HG03280 (cell line): ENCODE data around the gene CDC14A.
A peak's percentile ranks its signal among the peaks of the same experiment; 100 is the strongest.
"Not testable (repeated sequence)": the region's sequence is repeated elsewhere in the genome, so short reads cannot be mapped to it uniquely, and the experiment has no call there.

Experiments used
- ATAC-seq: cut with Tn5 transposase; IDR thresholded peaks from one replicate; pipeline ENCODE4 v1.9.1; 2021; ENCODE audit warnings: mild to moderate bottlenecking, moderate library complexity; ENCODE audit not compliant: unreplicated experiment

Gene CDC14A

GRCh38 chr1:100397681-100398080 lies 45.4 kb downstream of the CDC14A start:
- ATAC-seq: no peak

- ATAC-seq: no peak
These were observed 46.3 kb downstream of the CDC14A start for GRCh38 chr1:100398648-100399047.

GRCh38 chr1:100400404-100400803 lies 48.1 kb downstream of the CDC14A start:
- peak; percentile 60 for ATAC-seq

GRCh38 chr1:100404821-100405220 lies 52.5 kb downstream of the CDC14A start:
- no peak for ATAC-seq

- ATAC-seq: not testable (repeated sequence)
These were observed 53.6 kb downstream of the CDC14A start for GRCh38 chr1:100405902-100406301.

GRCh38 chr1:100407390-100407789 lies 55.1 kb downstream of the CDC14A start:
- not testable (repeated sequence) for ATAC-seq

- no peak for ATAC-seq
These were observed 58.7 kb downstream of the CDC14A start for GRCh38 chr1:100411019-100411418.

- ATAC-seq: no peak
These were observed 59.3 kb downstream of the CDC14A start for GRCh38 chr1:100411574-100411973.

GRCh38 chr1:100413035-100413434 lies 60.7 kb downstream of the CDC14A start:
- no peak for ATAC-seq

GRCh38 chr1:100414693-100415497 lies 62.6 kb downstream of the CDC14A start:
- no peak for ATAC-seq

- ATAC-seq: no peak
These were observed 63.1 kb downstream of the CDC14A start for GRCh38 chr1:100415498-100415778.

GRCh38 chr1:100419072-100419471 lies 66.8 kb downstream of the CDC14A start:
- ATAC-seq: no peak

GRCh38 chr1:100422065-100422464 lies 69.8 kb downstream of the CDC14A start:
- ATAC-seq: no peak

GRCh38 chr1:100423832-100424337 lies 71.6 kb downstream of the CDC14A start:
- ATAC-seq: peak; percentile 78

GRCh38 chr1:100428160-100428559 lies 75.9 kb downstream of the CDC14A start:
- no peak for ATAC-seq

GRCh38 chr1:100430325-100430756 lies 78.0 kb downstream of the CDC14A start:
- no peak for ATAC-seq

- no peak for ATAC-seq
These were observed 79.6 kb downstream of the CDC14A start for GRCh38 chr1:100431954-100432353.

GRCh38 chr1:100433563-100433962 lies 81.3 kb downstream of the CDC14A start:
- ATAC-seq: no peak

- no peak for ATAC-seq
These were observed 82.5 kb downstream of the CDC14A start for GRCh38 chr1:100434831-100435230.

- ATAC-seq: no peak
These were observed 86.1 kb downstream of the CDC14A start for GRCh38 chr1:100438375-100438774.

- no peak for ATAC-seq
These were observed 86.5 kb downstream of the CDC14A start for GRCh38 chr1:100438789-100439188.

- ATAC-seq: no peak
These were observed 87.9 kb downstream of the CDC14A start for GRCh38 chr1:100440075-100440809.
